ENCODE results near the gene MMRN2.

GRCh38 chr10:86941426-86941825 is 16.0 kb downstream of the MMRN2 start:
- TF ChIP-seq GATA2 (CRISPR knock-in tag; IDR thresholded peaks at IDR 0.05) (no peak), CTCF (IDR thresholded peaks at IDR 0.05) (no peak), TCF12 (IDR thresholded peaks at IDR 0.05) (no peak)
